Colonic mucosa (tissue), 4 donors: ENCODE results near the gene KMO. TPM values are rescaled to one million over a fixed set of nuclear protein-coding genes. Genes with fewer than 3 reads are reported as not detected.

Experiments
- DNase-seq: peaks from one replicate; pipeline ENCODE4 v3.0.0-alpha.2; 2020
- H3K27ac ChIP-seq: fragments of 200-600 bp; one replicate; pipeline ENCODE4 v1.8.0; 2021
- H3K27me3 ChIP-seq: fragments of 200-600 bp; one replicate; pipeline ENCODE4 v1.8.0; 2021
- H3K36me3 ChIP-seq: fragments of 200-600 bp; one replicate; pipeline ENCODE4 v1.8.0; 2021
- H3K4me1 ChIP-seq: fragments of 200-600 bp; one replicate; pipeline ENCODE4 v1.8.0; 2021; ENCODE audit warnings: mild to moderate bottlenecking
- H3K4me3 ChIP-seq: fragments of 200-600 bp; one replicate; pipeline ENCODE4 v1.8.0; 2021
- H3K9ac ChIP-seq, 2 donors: one replicate each; pipeline ENCODE4 v1.7.0; 2013; ENCODE audit warnings: control low read depth in 2 of 2, low read depth in 2 of 2, low read length in 2 of 2
- H3K9me3 ChIP-seq: fragments of 200-600 bp; one replicate; pipeline ENCODE4 v1.8.0; 2021
- intact Hi-C: fragments of 100-400 bp; cut with DNase I; formaldehyde crosslinking; loops from one replicate; pipeline ENCODE4 v1.14.1; 2022
- total RNA-seq, 2 donors: library from RNA; stranded (reverse); fragmentation: NEBNext Ultra II Directional in 1 of 2; extraction: Animal tissue kit (Norgen Biotek cat#: 25700) in 1 of 2; gene quantifications; one replicate each; pipeline ENCODE4 v1.2.1, GENCODE V29; 2021
- TF ChIP-seq, protein P1 (sequence below): fragments of 200-600 bp; IDR thresholded peaks from one replicate; pipeline ENCODE4 v1.8.0; 2022; ENCODE audit warnings: antibody characterized with exemption, mild to moderate bottlenecking
- donor health status: healthy.
- donor health status: DM: no; HTN: no; CAD: no.
- donor health status: DM: no; HTN: no; CAD: no.

The KMO gene
- total RNA-seq, 2 donors from 2014 or later: 0.80 TPM; not detected in 1

DNA sequence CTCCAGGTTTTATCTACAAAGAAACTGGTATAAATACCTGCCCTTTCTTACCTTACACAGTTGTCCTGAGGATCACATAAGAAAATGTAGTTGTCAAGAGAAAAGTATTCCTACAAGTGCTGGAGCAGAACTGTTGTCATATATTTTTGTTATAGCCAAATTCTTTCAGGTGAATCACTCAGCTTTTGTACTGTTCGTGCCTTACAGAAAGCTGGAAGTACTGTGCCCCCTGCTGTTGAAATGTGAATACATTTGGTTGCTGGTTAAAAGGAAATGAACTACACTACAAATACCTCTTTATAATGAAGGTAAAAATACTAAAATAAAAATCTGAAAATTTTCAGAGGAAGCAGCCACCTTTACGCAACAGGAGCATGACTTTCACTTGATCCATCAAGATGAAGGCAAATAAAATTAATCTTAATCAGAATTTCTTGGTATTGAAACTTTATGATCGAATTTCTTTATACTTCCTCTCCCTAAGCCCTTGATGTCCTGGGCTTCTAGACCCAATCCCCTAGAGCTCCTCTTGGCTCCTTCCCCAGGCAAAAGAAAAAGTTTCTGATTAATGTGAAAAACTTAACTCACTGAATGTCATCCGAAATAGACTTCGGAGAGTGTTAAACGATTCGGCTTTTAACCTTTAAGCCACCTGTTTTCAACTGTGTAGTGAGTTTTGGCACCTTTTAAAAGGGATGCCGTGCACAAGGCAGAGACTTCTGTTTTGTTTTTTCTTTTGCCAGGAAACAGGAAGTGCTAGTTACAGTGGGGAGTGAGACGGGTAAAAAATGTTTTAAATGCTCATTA, 95.5 kb downstream of the KMO start:
- TF ChIP-seq, protein P1, sequence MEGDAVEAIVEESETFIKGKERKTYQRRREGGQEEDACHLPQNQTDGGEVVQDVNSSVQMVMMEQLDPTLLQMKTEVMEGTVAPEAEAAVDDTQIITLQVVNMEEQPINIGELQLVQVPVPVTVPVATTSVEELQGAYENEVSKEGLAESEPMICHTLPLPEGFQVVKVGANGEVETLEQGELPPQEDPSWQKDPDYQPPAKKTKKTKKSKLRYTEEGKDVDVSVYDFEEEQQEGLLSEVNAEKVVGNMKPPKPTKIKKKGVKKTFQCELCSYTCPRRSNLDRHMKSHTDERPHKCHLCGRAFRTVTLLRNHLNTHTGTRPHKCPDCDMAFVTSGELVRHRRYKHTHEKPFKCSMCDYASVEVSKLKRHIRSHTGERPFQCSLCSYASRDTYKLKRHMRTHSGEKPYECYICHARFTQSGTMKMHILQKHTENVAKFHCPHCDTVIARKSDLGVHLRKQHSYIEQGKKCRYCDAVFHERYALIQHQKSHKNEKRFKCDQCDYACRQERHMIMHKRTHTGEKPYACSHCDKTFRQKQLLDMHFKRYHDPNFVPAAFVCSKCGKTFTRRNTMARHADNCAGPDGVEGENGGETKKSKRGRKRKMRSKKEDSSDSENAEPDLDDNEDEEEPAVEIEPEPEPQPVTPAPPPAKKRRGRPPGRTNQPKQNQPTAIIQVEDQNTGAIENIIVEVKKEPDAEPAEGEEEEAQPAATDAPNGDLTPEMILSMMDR: peak; percentile 50
- peak; percentile 56 for DNase-seq
- intact Hi-C loops: no loop called here
- H3K27me3 ChIP-seq: no peaks in the 10 kb centered on the region
- H3K36me3 ChIP-seq: no peaks in the 10 kb centered on the region
- no peak overlapping the region for H3K9ac ChIP-seq
- peak overlapping the region; percentile 15 for H3K27ac ChIP-seq
- H3K4me1 ChIP-seq: no peaks in the 10 kb centered on the region
- H3K9me3 ChIP-seq: no peaks in the 10 kb centered on the region
- no peak overlapping the region for H3K4me3 ChIP-seq

DNA sequence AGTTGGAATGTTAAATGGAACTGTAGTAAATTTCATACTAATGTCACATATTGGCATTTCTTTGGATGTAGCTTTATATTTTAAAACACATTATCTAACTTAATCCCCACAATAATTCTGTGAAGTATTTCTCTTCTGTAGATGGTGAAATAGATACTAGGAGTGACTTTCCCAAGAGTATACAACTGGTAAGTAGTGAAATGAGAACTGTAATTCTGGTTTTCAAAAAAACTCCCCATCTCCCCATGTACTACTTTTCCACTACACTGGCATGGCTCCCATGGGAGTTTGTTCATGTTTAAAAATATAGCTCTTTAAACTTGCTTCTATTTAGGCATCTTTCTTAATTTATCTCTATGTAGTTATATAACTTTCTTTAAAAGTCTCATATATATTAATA, 97.8 kb downstream of the KMO start:
- Histone ChIP-seq H3K27me3 (no peaks in the 10 kb centered on the region), H3K9me3 (no peaks in the 10 kb centered on the region), H3K36me3 (no peaks in the 10 kb centered on the region), H3K9ac (no peak overlapping the region), H3K4me3 (no peak overlapping the region), H3K4me1 (no peaks in the 10 kb centered on the region), H3K27ac (no peak overlapping the region)
- intact Hi-C loops: no loop called here
- TF ChIP-seq, protein P1: no peak
- no peak for DNase-seq

DNA sequence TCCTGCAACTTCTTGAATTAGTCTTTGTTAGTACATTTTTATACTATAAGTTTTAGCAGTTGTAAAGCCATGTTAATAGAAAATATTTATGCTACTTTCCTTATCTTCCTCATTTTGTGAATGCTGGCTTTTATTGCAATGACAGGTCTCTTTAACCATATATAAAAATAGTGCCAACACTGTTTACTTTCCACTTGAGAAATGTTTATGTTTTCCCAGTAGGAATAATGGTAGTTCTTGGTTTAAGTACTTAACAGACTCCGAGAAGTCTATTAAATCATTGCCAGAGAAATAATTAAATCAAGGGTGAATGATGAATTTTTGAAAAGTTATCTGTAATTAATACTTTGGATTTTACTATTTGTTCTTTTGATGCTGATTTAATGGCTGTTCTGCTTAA, 98.3 kb downstream of the KMO start:
- no peak for DNase-seq
- no peaks in the 10 kb centered on the region for H3K36me3 ChIP-seq
- no peaks in the 10 kb centered on the region for H3K4me1 ChIP-seq
- H3K4me3 ChIP-seq: no peak overlapping the region
- H3K9ac ChIP-seq: no peak overlapping the region
- H3K27me3 ChIP-seq: no peaks in the 10 kb centered on the region
- TF ChIP-seq, protein P1: no peak
- intact Hi-C loops: no loop called here
- no peak overlapping the region for H3K27ac ChIP-seq
- H3K9me3 ChIP-seq: no peaks in the 10 kb centered on the region

DNA sequence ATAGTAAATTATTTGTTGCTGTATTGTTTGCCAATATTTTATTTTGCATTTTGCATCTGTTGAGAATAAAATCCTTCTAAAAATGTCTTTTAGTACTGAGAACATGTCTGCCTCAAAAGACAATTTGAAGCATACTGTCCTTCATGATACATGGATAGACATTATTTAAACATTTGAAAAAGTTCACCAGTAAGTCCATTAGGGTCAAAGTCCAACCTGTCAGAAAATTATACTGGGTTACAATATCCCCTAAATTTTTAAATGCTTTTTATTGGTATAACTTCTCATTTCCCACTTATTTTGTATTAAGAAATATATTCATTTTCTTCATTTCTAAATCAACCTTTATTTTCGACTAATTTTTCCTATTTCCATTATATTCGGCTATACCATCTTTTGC, 98.7 kb downstream of the KMO start:
- H3K4me3 ChIP-seq: no peak overlapping the region
- H3K9me3 ChIP-seq: no peaks in the 10 kb centered on the region
- H3K4me1 ChIP-seq: no peaks in the 10 kb centered on the region
- no peaks in the 10 kb centered on the region for H3K36me3 ChIP-seq
- TF ChIP-seq, protein P1: no peak
- no peak for DNase-seq
- H3K27me3 ChIP-seq: no peaks in the 10 kb centered on the region
- H3K9ac ChIP-seq: no peak overlapping the region
- H3K27ac ChIP-seq: no peak overlapping the region
- intact Hi-C loops: no loop called here

DNA sequence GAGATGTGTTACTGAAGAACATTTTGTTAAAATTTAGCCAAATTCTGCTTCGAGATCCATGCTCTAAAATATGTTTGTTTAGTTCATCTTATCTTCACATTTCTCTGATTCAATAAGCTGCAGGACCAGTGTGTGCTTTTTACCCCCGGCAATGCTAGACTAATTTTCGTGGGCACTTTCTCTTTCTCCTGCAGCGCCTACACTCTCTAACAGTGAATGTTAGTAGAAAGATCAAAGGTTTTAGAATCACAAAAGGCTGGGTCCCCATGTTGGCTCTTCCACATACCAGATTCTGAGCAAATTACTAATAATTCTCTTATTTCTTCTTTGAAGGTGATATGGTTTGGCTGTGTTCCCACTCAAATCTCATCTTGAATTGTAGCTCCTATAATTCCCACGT, 99.5 kb downstream of the KMO start:
- TF ChIP-seq, protein P1: no peak
- Histone ChIP-seq H3K27me3 (no peaks in the 10 kb centered on the region), H3K4me1 (no peaks in the 10 kb centered on the region), H3K27ac (no peak overlapping the region), H3K9me3 (no peaks in the 10 kb centered on the region), H3K36me3 (no peaks in the 10 kb centered on the region), H3K9ac (no peak overlapping the region), H3K4me3 (no peak overlapping the region)
- DNase-seq: no peak
- intact Hi-C loops: no loop called here
